Measurements from ENCODE around the gene TGFB1I1. TPM values are rescaled to one million over a fixed set of nuclear protein-coding genes. Genes with fewer than 3 reads are reported as not detected.

TGFB1I1 gene
- total and polyA plus RNA-seq, 2 of the 13 experiments (the other 11 are each of a cell fraction or from before 2014, with no cell fraction given) = 0.80 to 2.9 TPM

- TF ChIP-seq ZNF296 (CRISPR knock-in tag; conservative IDR thresholded peaks at IDR 0.05) = peak; percentile 79; the same call in 1 of the 2 replicates
- no peak for TF ChIP-seq GPBP1L1 (CRISPR knock-in tag; IDR thresholded peaks at IDR 0.05)
- no peak for TF ChIP-seq PREB (CRISPR knock-in tag; IDR thresholded peaks at IDR 0.05)
- no peak; the same call in 1 of the 2 replicates for TF ChIP-seq GTF2F1 (IDR thresholded peaks at IDR 0.05; ENCODE audit: low read length)
- TF ChIP-seq SYNCRIP (IDR thresholded peaks at IDR 0.05; ENCODE audit: insufficient read depth, low read depth, low read length) = no peak
- peak; percentile 56 for TF ChIP-seq ZNF503 (CRISPR knock-in tag; IDR thresholded peaks at IDR 0.05)
- peak; percentile 61 for TF ChIP-seq ARNTL (CRISPR knock-in tag; IDR thresholded peaks at IDR 0.05)
- no peak; the same call in 1 of the 2 replicates for TF ChIP-seq DMAP1 (CRISPR knock-in tag; IDR thresholded peaks at IDR 0.05)
- TF ChIP-seq MYPOP (CRISPR knock-in tag; IDR thresholded peaks at IDR 0.05) = peak; percentile 55
- TF ChIP-seq ZNF274 (CRISPR knock-in tag; IDR thresholded peaks at IDR 0.05) = peak; percentile 73
- TF ChIP-seq SMAD3 (CRISPR knock-in tag; IDR thresholded peaks at IDR 0.05) = 0 out of 2 replicates have a peak, but pooled peaks have one; percentile 21
- peak; percentile 91; the same call in 1 of the 2 replicates for TF ChIP-seq ZC3H13 (CRISPR knock-in tag; IDR thresholded peaks at IDR 0.05)
- TF ChIP-seq ZNF749 (CRISPR knock-in tag; IDR thresholded peaks at IDR 0.05; ENCODE audit: borderline replicate concordance) = 0 out of 2 replicates have a peak, but pooled peaks have one; percentile 25
- TF ChIP-seq HBP1 (CRISPR knock-in tag; IDR thresholded peaks at IDR 0.05; ENCODE audit: low read depth) = peak; percentile 74; the same call in 1 of the 2 replicates
- TF ChIP-seq RAD21 (CRISPR knock-in tag; IDR thresholded peaks at IDR 0.05) = peak; percentile 72
- no peak for TF ChIP-seq ZKSCAN1 (IDR thresholded peaks at IDR 0.05; ENCODE audit: low read length)
- TF ChIP-seq ISL2 (CRISPR knock-in tag; IDR thresholded peaks at IDR 0.05) = no peak
- TF ChIP-seq ZNF891 (CRISPR knock-in tag; IDR thresholded peaks at IDR 0.05) = 0 out of 2 replicates have a peak, but pooled peaks have one; percentile 35
- peak; percentile 79 for TF ChIP-seq ZBTB7B (CRISPR knock-in tag; IDR thresholded peaks at IDR 0.05)
- TF ChIP-seq HES4 (CRISPR knock-in tag; IDR thresholded peaks at IDR 0.05; ENCODE audit: borderline replicate concordance) = peak; percentile 29; the same call in 1 of the 2 replicates
These were observed 5.6 kb downstream of the TGFB1I1 start (continued) for GRCh38 chr16:31477220-31478216.
